ENCODE data around the gene GRB2.

- no peak for TF ChIP-seq CTCF (IDR thresholded peaks at IDR 0.05; ENCODE audit: insufficient read depth, low read length, poor library complexity, severe bottlenecking)
- TF ChIP-seq EZH2phosphoT487 (conservative IDR thresholded peaks at IDR 0.05; ENCODE audit: low read length), result no peak
Observed at GRCh38 chr17:75325348-75325747, 80.1 kb downstream of the GRB2 start.

All from SU-DHL-6 (cell line).